Retinal pigment epithelial cell (primary cell): ENCODE measurements around the gene RUVBL1.

ENCODE experiments used
- DNase-seq: peaks from one replicate; pipeline ENCODE4 v3.0.0-alpha.2; 2010; ENCODE audit warnings: low read depth
- H3K4me3 ChIP-seq: 2 replicates; pipeline ENCODE4 v1.5.1; 2011; ENCODE audit warnings: mild to moderate bottlenecking, low read length, control low read depth, moderate library complexity
- TF ChIP-seq, protein P1 (sequence below): conservative IDR thresholded peaks from 2 replicates; pipeline ENCODE4 v1.5.1; 2011; ENCODE audit warnings: low read depth, low read length, control low read depth, inconsistent platforms

RUVBL1 gene

DNA sequence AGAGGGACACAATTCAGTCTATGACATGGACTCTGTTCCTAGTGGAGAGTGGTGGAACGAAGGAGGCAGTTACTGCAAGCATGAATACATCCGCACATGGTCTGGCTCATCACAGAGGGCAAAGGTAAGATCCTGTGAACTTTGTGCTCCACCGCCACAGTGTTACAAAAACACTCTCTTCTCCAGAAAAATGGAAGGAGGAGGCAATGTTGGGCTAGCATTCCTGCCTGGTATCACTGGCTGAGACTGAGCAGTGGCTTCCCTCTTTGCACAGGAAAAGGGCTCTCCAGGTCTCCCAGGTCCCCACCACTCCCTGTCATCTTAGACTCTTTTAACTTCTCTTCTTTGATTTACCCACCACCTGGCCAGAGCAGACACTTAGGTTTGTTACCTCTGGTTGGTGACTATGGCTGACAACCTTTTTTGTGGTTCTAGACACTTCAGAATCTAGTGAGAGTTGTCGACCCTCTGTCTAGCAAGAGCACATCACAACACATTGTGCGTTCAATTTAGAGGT lies 28.2 kb upstream of the RUVBL1 start:
- DNase-seq: no peak
- H3K4me3 ChIP-seq: no peak overlapping the region
- TF ChIP-seq, protein P1, sequence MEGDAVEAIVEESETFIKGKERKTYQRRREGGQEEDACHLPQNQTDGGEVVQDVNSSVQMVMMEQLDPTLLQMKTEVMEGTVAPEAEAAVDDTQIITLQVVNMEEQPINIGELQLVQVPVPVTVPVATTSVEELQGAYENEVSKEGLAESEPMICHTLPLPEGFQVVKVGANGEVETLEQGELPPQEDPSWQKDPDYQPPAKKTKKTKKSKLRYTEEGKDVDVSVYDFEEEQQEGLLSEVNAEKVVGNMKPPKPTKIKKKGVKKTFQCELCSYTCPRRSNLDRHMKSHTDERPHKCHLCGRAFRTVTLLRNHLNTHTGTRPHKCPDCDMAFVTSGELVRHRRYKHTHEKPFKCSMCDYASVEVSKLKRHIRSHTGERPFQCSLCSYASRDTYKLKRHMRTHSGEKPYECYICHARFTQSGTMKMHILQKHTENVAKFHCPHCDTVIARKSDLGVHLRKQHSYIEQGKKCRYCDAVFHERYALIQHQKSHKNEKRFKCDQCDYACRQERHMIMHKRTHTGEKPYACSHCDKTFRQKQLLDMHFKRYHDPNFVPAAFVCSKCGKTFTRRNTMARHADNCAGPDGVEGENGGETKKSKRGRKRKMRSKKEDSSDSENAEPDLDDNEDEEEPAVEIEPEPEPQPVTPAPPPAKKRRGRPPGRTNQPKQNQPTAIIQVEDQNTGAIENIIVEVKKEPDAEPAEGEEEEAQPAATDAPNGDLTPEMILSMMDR: no peak

DNA sequence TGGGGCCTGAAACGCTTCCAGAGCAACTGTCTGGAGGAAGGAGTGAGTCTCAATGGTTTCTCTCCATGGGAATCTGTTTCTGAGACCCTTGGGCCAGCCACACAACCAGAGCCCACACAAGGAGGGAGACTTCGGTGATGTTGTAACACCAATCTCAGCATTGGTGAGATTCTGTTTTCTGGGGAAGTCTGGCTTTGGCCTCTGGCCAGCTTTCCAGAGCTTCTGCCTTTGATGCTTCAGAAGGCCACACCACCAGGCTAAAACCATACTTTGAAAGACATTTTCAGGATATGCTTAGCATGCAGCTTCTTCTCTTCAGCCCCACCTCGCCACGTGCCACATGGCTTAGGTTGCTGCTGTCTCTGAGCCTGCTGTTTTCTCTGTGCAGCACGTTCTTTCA lies 26.0 kb upstream of the RUVBL1 start:
- TF ChIP-seq, protein P1: no peak
- no peak for DNase-seq
- H3K4me3 ChIP-seq: no peak overlapping the region

DNA sequence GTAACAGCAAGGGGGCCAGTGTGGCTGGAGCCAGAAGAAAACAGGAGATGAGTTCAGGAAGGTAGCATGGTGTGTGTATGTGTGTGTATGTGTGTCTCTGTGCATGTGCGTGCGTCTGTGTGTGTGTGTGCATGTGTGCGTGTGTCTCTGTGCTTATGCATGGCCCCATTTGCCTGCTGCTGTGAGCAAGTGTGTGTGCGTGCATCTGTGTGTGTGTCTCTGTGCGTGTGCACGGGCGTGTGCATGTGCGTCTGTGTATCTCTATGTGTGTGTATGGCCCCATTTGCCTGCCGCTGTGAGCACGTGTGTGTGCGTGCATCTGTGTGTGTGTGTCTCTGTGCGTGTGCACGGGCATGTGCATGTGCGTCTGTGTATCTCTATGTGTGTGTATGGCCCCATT lies 22.6 kb upstream of the RUVBL1 start:
- no peak for DNase-seq
- TF ChIP-seq, protein P1: no peak
- H3K4me3 ChIP-seq: no peak overlapping the region

DNA sequence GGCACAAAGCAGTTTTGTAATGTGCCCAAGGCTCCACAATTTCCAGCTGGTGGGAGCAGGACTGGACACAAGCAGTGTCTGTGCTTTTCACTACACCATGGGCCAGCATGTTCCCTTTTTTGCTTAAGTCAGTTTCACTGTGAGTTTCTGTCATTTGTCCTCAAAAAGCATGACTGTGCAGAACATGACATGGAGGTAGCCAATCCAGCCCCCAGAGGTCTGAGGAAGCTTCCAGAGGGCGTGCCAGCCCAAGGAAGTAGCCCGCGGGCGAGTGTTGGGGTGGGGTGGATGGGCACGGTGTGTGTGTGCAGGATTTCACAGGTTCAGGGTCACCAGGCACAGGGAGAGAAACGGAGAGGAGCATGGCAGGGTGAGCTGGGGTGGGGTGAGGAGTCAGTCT lies 21.7 kb upstream of the RUVBL1 start:
- no peak for DNase-seq
- H3K4me3 ChIP-seq: no peak overlapping the region
- TF ChIP-seq, protein P1: no peak

DNA sequence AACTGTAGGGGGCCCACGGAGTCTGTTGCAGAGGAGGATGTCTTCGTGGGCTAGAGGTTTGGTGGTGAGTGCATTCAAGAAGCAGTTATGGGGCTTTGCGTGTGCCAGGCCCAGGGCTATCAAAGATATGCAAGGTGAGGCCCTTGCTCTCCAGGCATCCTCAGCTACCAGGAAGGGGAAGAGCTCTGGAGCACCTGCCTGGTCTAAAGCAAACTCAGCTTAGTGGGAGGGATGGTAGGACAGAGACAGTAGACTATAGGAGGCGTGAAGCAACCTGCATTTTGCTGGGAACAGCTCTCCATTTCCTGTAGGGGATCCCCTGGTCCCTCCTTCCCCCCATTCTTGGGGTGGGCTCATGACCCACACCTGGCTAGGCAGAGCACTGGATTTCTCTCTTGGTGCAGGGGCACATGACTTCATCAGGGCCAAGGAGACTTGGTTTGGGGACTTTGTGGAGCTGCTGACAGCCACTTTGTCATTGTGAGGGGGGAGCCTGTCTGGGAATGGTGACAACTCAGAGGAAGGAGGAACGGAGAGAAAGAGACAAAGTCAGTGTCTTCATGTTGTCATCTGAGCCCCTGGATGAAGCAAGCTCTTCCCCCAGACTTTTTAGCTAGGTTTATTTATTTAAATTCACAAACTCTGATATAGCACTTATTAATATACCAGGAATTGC lies 21.0 kb upstream of the RUVBL1 start:
- TF ChIP-seq, protein P1: no peak
- no peak for DNase-seq
- no peak overlapping the region for H3K4me3 ChIP-seq

DNA sequence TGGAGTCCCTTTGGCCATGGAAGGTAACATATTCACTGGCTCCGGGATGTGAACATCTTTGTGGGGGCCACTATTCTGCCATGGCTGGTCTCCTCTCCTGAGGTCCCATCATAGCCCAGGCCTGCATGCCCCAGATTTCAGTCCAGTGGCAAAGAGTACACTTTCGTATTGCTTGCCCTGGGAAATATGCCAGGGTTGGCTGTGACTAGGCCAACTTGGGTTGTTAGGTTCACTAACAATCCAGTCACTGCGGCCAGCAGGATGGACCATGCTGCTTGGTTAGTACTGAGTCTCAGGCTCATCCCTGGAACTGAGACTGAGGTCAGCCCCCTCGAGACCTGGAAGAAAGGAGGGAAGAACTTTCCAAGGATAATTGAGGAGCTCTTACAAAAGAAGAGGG lies 19.9 kb upstream of the RUVBL1 start:
- DNase-seq: no peak
- TF ChIP-seq, protein P1: no peak
- H3K4me3 ChIP-seq: no peak overlapping the region

DNA sequence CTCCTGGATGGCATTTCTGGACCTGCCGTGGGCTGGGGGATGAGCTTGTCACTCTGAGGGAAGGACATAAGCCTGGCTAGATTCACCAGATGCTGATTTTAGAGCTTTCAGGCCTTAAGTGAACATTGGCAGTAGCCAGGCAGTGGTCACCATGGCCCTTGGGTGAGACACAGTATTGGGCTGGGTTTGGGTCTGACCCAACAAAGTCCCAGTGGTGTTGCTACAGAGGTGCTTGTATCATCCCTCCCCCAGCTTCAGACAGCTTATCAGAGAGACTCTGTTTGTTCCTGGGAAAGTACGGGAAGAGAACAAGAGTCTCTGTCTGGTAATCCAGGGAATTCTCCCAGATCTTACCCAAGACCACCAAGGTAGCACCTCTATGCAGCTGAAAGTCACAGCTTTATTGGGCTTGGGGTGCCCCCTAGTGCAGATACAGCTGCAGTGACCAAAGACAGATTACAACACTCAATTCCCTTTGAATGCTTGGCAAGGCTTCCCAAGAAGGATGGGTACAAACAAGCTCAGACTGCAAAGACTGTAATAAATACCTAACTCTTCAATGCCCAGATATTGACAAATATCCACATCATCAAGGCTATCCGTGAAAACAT lies 9.8 kb upstream of the RUVBL1 start:
- TF ChIP-seq, protein P1: peak; percentile 66
- no peak overlapping the region for H3K4me3 ChIP-seq
- no peak for DNase-seq
